Measurements from ENCODE around the gene CEACAM8. TPM values are rescaled to one million over a fixed set of nuclear protein-coding genes. Genes with fewer than 3 reads are reported as not detected.
"Not testable (repeated sequence)": the region's sequence is repeated elsewhere in the genome, so short reads cannot be mapped to it uniquely, and the experiment has no call there.

Gene CEACAM8
- not detected in 2 replicates for total RNA-seq
- long read RNA-seq, result 0 reads

GRCh38 chr19:42594617-42595489 is at the start of gene CEACAM8:
Gene CEACAM8 (minus strand): TSS chr19:42594924. CDS start chr19:42594828, 96 bp downstream.
- Mint-ChIP-seq H3K9me3 (ENCODE audit: unreplicated experiment) (peaks cover 9% of the 10 kb centered on the region), H3K27me3 (ENCODE audit: unreplicated experiment) (no peaks in the 10 kb centered on the region), H3K4me3 (ENCODE audit: unreplicated experiment) (no peak within 1 kb of the TSS), H3K4me1 (ENCODE audit: unreplicated experiment) (no peaks in the 10 kb centered on the region), H3K36me3 (ENCODE audit: unreplicated experiment) (no peaks in the 10 kb centered on the region), H3K27ac (ENCODE audit: unreplicated experiment) (no peak within 1 kb of the TSS)
- no peak for DNase-seq (ENCODE audit: extremely low spot score, unreplicated experiment)
- no peak for TF ChIP-seq CTCF (IDR thresholded peaks at IDR 0.05)

GRCh38 chr19:42639324-42640092 is 44.8 kb upstream of the CEACAM8 start:
- H3K27me3 Mint-ChIP-seq (ENCODE audit: unreplicated experiment); H3K36me3 Mint-ChIP-seq (ENCODE audit: unreplicated experiment); H3K4me1 Mint-ChIP-seq (ENCODE audit: unreplicated experiment); H3K27ac Mint-ChIP-seq (ENCODE audit: unreplicated experiment); DNase-seq (ENCODE audit: extremely low spot score, unreplicated experiment); H3K4me3 Mint-ChIP-seq (ENCODE audit: unreplicated experiment); H3K9me3 Mint-ChIP-seq (ENCODE audit: unreplicated experiment): not testable (repeated sequence)

GRCh38 chr19:42635233-42635539 is 40.5 kb upstream of the CEACAM8 start:
- Mint-ChIP-seq H3K36me3 (ENCODE audit: unreplicated experiment) (no peaks in the 10 kb centered on the region), H3K9me3 (ENCODE audit: unreplicated experiment) (no peaks in the 10 kb centered on the region), H3K27ac (ENCODE audit: unreplicated experiment) (no peak overlapping the region), H3K4me3 (ENCODE audit: unreplicated experiment) (no peak overlapping the region), H3K27me3 (ENCODE audit: unreplicated experiment) (no peaks in the 10 kb centered on the region), H3K4me1 (ENCODE audit: unreplicated experiment) (no peaks in the 10 kb centered on the region)
- TF ChIP-seq CTCF (IDR thresholded peaks at IDR 0.05), result no peak
- DNase-seq (ENCODE audit: extremely low spot score, unreplicated experiment), result no peak

GRCh38 chr19:42634409-42635232 is 39.9 kb upstream of the CEACAM8 start:
- peak; percentile 30 for TF ChIP-seq CTCF (IDR thresholded peaks at IDR 0.05)
- H3K27ac Mint-ChIP-seq (ENCODE audit: unreplicated experiment), result no peak overlapping the region
- H3K36me3 Mint-ChIP-seq (ENCODE audit: unreplicated experiment), result no peaks in the 10 kb centered on the region
- no peaks in the 10 kb centered on the region for H3K4me1 Mint-ChIP-seq (ENCODE audit: unreplicated experiment)
- DNase-seq (ENCODE audit: extremely low spot score, unreplicated experiment), result no peak
- no peak overlapping the region for H3K4me3 Mint-ChIP-seq (ENCODE audit: unreplicated experiment)
- no peaks in the 10 kb centered on the region for H3K27me3 Mint-ChIP-seq (ENCODE audit: unreplicated experiment)
- H3K9me3 Mint-ChIP-seq (ENCODE audit: unreplicated experiment), result no peaks in the 10 kb centered on the region

DNA sequence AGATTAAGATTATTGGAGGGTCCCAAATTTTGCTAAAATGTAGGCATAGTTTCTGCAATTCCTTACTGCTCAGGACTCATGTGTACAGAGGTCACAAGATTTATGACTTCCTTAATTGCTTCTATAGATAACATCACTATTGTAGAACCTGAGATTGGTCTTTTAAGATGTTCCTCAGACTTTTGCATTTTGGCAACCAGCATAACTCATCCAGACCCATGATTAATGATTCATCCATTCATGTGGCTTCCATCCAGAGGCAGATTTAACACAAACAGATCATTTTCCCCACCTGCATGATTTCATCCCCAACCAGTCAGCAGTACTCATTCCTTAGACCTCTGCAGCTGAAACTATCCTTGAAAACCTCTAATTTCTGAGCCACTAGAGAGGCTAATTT is 34.5 kb upstream of the CEACAM8 start:
- no peaks in the 10 kb centered on the region for H3K27me3 Mint-ChIP-seq (ENCODE audit: unreplicated experiment)

More for the DNA sequence above, 34.5 kb upstream of the CEACAM8 start:
- H3K9me3 Mint-ChIP-seq (ENCODE audit: unreplicated experiment), result peaks cover 3% of the 10 kb centered on the region
- TF ChIP-seq CTCF (IDR thresholded peaks at IDR 0.05), result no peak
- H3K36me3 Mint-ChIP-seq (ENCODE audit: unreplicated experiment), result no peaks in the 10 kb centered on the region
- no peak overlapping the region for H3K27ac Mint-ChIP-seq (ENCODE audit: unreplicated experiment)
- H3K4me1 Mint-ChIP-seq (ENCODE audit: unreplicated experiment), result no peaks in the 10 kb centered on the region
- DNase-seq (ENCODE audit: extremely low spot score, unreplicated experiment), result no peak
- no peak overlapping the region for H3K4me3 Mint-ChIP-seq (ENCODE audit: unreplicated experiment)
